Suprapubic skin (tissue), 4 donors: ENCODE measurements around the gene KRT34. TPM values are rescaled to one million over a fixed set of nuclear protein-coding genes. Genes with fewer than 3 reads are reported as not detected.

Experiments
- DNase-seq, 2 donors: peaks; one replicate each; pipeline ENCODE4 v3.0.0-alpha.2; 2019; ENCODE audit warnings: low spot score in 2 of 2
- H3K27ac ChIP-seq: fragments of 200-600 bp; sonication (generic); one replicate; pipeline ENCODE4 v1.5.1; 2019
- H3K27me3 ChIP-seq: fragments of 200-600 bp; sonication (generic); one replicate; pipeline ENCODE4 v1.5.1; 2019
- H3K36me3 ChIP-seq: fragments of 200-600 bp; sonication (generic); one replicate; pipeline ENCODE4 v1.5.1; 2019
- H3K4me1 ChIP-seq: fragments of 200-600 bp; sonication (generic); one replicate; pipeline ENCODE4 v1.5.1; 2019
- H3K4me3 ChIP-seq: fragments of 200-600 bp; sonication (generic); one replicate; pipeline ENCODE4 v1.5.1; 2019; ENCODE audit warnings: mild to moderate bottlenecking
- H3K9me3 ChIP-seq: fragments of 200-600 bp; sonication (generic); one replicate; pipeline ENCODE4 v1.5.1; 2019
- CTCF ChIP-seq, 2 donors: fragments of 200-600 bp in 1 of 2; fragments of 450-650 bp in 1 of 2; sonication (generic) in 1 of 2; IDR thresholded peaks; one replicate each; pipeline ENCODE4 v1.5.1; 2016 to 2019; ENCODE audit warnings: antibody characterized with exemption in 2 of 2, mild to moderate bottlenecking in 1 of 2, moderate library complexity in 1 of 2
- EP300 ChIP-seq: sonication (generic); formaldehyde crosslinking; IDR thresholded peaks from one replicate; pipeline ENCODE4 v1.6.1; 2017; ENCODE audit warnings: antibody characterized with exemption
- POLR2A ChIP-seq, 2 donors: fragments of 450-650 bp; IDR thresholded peaks; one replicate each; pipeline ENCODE4 v1.6.1; 2017; ENCODE audit warnings: antibody characterized with exemption in 2 of 2, mild to moderate bottlenecking in 2 of 2, moderate library complexity in 2 of 2
- POLR2AphosphoS5 ChIP-seq, 3 donors: sonication (generic); formaldehyde crosslinking; IDR thresholded peaks; one replicate each; pipeline ENCODE4 v1.6.1; 2017; ENCODE audit warnings: antibody characterized with exemption in 3 of 3
- WGBS: methylation state at CpG from one replicate; pipeline ENCODE4 v1.1.5; 2018; 5-methylcytosine and 5-hydroxymethylcytosine counted together
- total RNA-seq, 4 donors: library from RNA; depleted of rRNA; stranded (reverse); fragments of >200 nt; gene quantifications; one replicate each; pipeline ENCODE4 v1.1.0, GENCODE V29; 2016

Gene KRT34
- total RNA-seq, 4 donors from 2014 or later, result 0.56 to 117 (median 22.2) TPM

- Histone ChIP-seq H3K27me3 (peaks cover 5% of the 10 kb centered on the region), H3K4me1 (peaks cover 7% of the 10 kb centered on the region), H3K4me3 (no peak overlapping the region), H3K9me3 (peaks cover 6% of the 10 kb centered on the region), H3K36me3 (no peaks in the 10 kb centered on the region), H3K27ac (no peak overlapping the region)
- DNase-seq, result no peak
- no peak for TF ChIP-seq POLR2AphosphoS5 (IDR thresholded peaks at IDR 0.05)
- no peak for TF ChIP-seq EP300
- TF ChIP-seq CTCF (IDR thresholded peaks at IDR 0.05), result no peak
- no peak for TF ChIP-seq POLR2A (IDR thresholded peaks at IDR 0.05)
- 44% methylated on average over 2 of the region's 2 CpGs for WGBS
Measured at GRCh38 chr17:41391535-41391934, 9.4 kb upstream of the KRT34 start.

GRCh38 chr17:41390411-41390938 is 8.4 kb upstream of the KRT34 start:
- no peak overlapping the region for H3K4me3 ChIP-seq
- no peak for DNase-seq
- H3K27ac ChIP-seq, result no peak overlapping the region
- TF ChIP-seq CTCF (IDR thresholded peaks at IDR 0.05) (no peak), POLR2A (IDR thresholded peaks at IDR 0.05) (no peak), EP300 (no peak), POLR2AphosphoS5 (IDR thresholded peaks at IDR 0.05) (no peak)
- peaks cover 7% of the 10 kb centered on the region for H3K4me1 ChIP-seq
- no peaks in the 10 kb centered on the region for H3K36me3 ChIP-seq
- peaks cover 5% of the 10 kb centered on the region for H3K27me3 ChIP-seq
- 66% methylated on average over 7 of the region's 7 CpGs for WGBS
- H3K9me3 ChIP-seq, result peaks cover 7% of the 10 kb centered on the region

GRCh38 chr17:41387670-41388069 is 5.6 kb upstream of the KRT34 start:
- 59% methylated on average over 4 of the region's 4 CpGs for WGBS
- H3K27ac ChIP-seq, result no peak overlapping the region
- no peak for TF ChIP-seq CTCF (IDR thresholded peaks at IDR 0.05)
- no peak for TF ChIP-seq POLR2A (IDR thresholded peaks at IDR 0.05)
- TF ChIP-seq EP300, result no peak
- TF ChIP-seq POLR2AphosphoS5 (IDR thresholded peaks at IDR 0.05), result no peak
- H3K4me3 ChIP-seq, result no peak overlapping the region
- H3K9me3 ChIP-seq, result peaks cover 7% of the 10 kb centered on the region
- peaks cover 5% of the 10 kb centered on the region for H3K27me3 ChIP-seq
- no peaks in the 10 kb centered on the region for H3K4me1 ChIP-seq
- no peaks in the 10 kb centered on the region for H3K36me3 ChIP-seq
- no peak for DNase-seq

- H3K36me3 ChIP-seq, result no peaks in the 10 kb centered on the region
- H3K4me3 ChIP-seq, result no peak overlapping the region
- no peak for DNase-seq
- WGBS, result 90% methylated on average over 1 of the region's 1 CpG
- TF ChIP-seq POLR2AphosphoS5 (IDR thresholded peaks at IDR 0.05), result no peak
- no peak for TF ChIP-seq POLR2A (IDR thresholded peaks at IDR 0.05)
- no peak for TF ChIP-seq CTCF (IDR thresholded peaks at IDR 0.05)
- TF ChIP-seq EP300, result no peak
- H3K27me3 ChIP-seq, result peaks cover 5% of the 10 kb centered on the region
- H3K4me1 ChIP-seq, result no peaks in the 10 kb centered on the region
- H3K27ac ChIP-seq, result no peak overlapping the region
- H3K9me3 ChIP-seq, result peaks cover 7% of the 10 kb centered on the region
Measured at GRCh38 chr17:41386227-41386626, 4.1 kb upstream of the KRT34 start.

- TF ChIP-seq CTCF (IDR thresholded peaks at IDR 0.05) (no peak), EP300 (no peak), POLR2AphosphoS5 (IDR thresholded peaks at IDR 0.05) (no peak), POLR2A (IDR thresholded peaks at IDR 0.05) (no peak)
- peaks cover 4% of the 10 kb centered on the region for H3K27me3 ChIP-seq
- 96% methylated on average over 1 of the region's 1 CpG for WGBS
- no peaks in the 10 kb centered on the region for H3K4me1 ChIP-seq
- H3K9me3 ChIP-seq, result peaks cover 7% of the 10 kb centered on the region
- no peak overlapping the region for H3K4me3 ChIP-seq
- no peak overlapping the region for H3K27ac ChIP-seq
- H3K36me3 ChIP-seq, result no peaks in the 10 kb centered on the region
- no peak for DNase-seq
Measured at GRCh38 chr17:41383690-41384089, 1.6 kb upstream of the KRT34 start.
